ENCODE measurements around the gene GPATCH8. TPM values are rescaled to one million over a fixed set of nuclear protein-coding genes. Genes with fewer than 3 reads are reported as not detected.
"Not testable (repeated sequence)": the region's sequence is repeated elsewhere in the genome, so short reads cannot be mapped to it uniquely, and the experiment has no call there.

Gene GPATCH8
- 6.9 and 8.5 TPM in 2 replicates for total RNA-seq

DNA sequence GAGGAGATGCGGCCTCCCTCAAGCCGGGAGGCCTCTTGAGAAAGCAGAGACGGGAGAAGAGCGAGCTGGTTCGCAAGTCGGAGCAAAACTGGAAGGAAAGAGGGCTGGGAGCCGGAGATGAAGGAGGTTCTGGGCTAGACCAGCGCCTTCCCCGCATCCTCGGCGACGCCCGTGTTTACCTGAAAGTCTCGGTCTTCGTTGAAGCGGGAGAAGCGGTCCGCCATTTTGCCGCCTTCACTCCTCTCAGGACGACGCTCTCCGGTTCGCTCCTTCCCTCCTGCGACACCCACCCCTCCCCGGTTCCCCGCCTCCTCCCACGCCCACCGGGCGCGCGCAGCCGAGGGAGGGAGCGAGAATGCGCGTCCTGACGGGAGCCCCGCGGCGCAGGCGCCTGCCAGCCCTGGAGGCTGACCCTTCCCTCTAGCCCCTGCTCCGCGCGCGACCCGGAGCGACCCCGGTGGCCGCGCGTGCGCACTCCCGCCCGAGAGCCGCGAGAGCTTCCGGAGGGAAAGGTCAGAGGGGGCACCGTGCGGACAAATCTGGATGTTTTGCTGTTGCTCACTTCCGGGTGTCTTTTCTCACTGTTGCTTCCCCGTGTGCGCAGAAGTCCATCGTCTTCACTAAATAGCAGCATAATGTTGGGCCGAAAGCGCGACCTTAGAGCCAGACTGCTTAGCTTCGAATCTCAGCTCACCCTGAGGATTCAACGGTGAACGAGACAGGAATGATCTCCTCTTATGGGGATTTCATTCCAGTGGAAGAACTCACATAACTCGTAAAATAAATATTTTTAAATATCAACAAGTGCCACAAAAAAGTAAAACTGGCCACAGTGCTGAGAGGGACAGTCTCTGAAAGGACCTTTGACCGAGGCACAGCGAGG lies at the start of gene GPATCH8:
Gene GPATCH8 (minus strand): TSS at position 260 of the 883 bp plus-strand sequence. CDS start 36 bp downstream, at position 224.
- DNase-seq (ENCODE audit: low read depth in 2 of 2): peak; percentile 90 to 91

DNA sequence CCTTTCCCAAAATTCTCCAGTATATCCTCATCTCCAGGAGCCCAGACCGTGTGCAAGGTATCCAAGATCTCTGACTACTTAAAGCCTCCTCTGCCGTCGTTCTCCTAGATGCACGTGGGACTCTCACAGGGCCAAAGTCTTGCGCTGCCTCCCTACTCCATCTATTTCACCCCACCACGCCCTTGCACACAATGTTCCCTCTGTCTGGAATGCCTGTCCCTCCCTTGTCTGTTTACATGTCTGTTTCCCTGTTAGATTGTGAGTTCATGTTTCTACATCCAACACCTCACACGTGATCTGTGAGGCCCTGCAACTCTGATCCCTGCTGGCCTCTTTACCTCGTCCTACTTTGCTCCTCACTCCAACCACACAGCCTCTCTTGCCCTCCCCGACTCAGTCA lies 49.2 kb upstream of the GPATCH8 start:
- DNase-seq (ENCODE audit: low read depth in 2 of 2): no peak

DNA sequence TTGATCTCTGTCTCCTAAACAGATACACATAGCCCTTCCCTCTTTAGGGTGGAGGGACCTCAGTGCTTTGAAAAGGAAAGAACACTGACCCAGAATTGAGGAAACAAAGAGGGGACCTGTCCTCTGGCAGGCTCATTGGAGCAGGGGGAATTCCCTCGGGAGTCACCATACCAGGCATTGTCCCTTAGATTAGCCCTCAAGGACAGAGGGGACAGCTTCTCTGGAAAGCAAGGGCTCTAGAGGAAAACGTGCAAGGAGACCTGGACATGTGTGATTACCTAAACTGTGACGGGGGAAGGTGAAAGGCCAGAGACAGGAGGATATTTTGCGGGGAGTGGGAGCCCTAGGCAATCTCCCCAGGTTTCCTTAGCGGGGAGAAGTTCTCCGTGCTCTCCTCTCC lies 46.5 kb upstream of the GPATCH8 start:
- no peak for DNase-seq (ENCODE audit: low read depth in 2 of 2)

DNA sequence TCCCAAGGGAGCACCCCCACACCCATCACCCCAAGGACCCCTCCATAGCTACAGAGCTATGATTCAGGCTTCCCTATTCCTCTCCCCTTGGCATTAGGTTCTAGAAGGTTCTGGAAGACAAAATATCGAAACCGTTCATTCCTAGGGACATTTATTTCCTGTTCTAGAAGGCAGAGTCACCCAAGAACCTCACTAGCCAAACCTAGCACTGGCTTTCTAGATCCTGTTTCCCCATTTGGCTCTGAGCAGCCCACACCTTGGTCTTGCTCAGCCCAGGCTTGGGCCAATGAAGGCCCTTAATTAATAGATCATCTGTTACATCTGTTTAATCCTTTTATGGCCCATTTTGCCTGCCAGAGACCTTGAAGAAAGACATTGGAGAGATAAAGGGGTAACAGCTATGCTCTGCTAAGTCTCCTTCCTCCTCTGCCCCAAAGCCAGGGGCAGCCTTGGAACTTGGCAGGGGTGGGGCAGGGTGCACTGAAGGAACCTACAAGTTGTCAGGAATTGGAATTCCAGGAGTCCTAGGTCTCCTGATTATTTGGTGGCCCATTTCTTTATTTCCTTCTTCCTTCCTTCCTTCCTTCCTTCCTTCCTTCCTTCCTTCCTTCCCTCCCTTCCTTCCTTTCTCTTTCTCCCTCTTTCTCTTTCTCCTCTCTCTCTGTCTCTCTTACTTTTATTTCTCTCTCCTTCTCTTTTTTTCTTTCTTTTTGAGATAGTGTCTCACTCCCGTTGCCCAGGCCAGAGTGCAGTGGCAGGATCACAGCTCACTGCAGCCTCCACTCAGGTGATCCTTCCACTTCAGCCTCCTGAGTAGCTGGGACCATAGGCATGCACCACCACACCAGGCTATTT lies 45.4 kb upstream of the GPATCH8 start:
- DNase-seq (ENCODE audit: low read depth in 2 of 2): no peak

DNA sequence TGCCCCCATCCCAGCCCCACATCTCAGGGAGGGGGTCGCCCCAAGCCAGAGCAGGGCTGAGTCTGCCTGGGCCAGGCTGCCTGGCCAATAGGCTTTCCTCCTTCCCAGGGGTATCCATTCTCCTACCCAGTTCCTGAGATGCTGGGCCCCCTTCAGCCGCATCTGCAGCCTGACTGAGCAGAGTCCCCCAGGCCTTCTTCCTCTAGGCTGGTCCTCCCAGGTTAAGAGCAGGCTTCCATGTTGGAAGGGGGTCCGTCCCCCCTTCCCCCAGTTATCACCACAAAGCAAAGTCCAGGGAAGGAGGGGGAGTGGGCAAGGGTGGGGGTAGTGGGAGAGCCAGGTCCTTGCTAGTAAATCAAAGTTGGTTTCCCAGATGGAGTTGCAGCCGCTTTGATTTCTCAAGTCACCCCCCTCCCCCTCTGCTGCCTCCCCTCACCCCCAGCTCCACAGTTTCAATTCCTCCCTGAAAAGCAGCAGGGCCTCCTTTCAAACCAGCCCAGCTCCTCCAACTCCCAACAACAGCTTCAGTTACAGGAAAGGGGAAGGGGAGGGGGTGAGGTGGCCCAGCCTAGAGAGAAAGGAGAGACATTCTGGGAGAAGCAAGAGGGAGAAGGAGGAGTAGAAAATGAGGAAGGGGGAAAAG lies 44.5 kb upstream of the GPATCH8 start:
- DNase-seq (ENCODE audit: low read depth in 2 of 2): no peak

DNA sequence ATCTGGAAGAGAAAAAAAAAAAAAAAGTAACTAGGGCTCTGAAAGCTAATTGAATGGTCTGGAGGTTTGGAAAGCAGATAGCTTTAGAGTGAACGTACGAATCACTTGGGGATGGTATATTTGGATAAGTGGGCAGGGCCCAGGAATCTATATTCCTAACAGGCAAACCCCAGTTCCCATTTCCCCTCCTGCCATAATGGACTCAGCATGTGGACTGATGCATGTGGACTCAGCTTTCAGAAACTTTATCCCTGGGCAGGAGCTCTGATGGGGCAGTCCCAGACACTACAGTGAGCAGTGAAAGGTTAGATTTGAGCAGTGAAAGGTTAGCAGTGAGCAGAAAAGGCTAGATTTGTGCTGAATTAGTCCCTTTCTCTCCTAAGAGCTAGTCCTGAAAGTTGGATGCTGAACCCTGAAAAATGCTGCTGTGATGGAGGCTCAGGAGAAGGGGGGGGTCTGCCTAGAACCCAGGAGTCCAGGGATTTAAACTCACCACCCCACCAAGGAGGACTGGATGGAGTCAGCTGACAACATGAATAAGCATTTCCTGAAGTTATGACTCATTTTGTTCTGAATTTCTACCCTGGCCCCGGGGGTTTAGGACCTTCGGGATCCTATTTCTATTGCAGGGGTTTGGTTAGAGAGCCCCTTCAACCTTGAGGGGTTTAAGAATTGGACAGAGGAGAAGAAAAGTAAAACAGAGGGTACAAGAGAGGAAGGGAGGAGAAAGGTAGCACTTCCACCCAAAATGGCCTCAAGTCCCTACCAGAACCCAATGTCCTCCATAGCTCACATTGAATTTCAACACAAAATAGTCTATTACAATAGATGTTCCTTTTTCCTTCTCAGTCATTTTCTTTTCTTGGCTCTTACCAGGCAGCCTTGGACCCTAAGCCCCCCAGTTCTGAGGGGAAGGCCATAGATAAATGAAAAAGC lies 43.7 kb upstream of the GPATCH8 start:
- DNase-seq (ENCODE audit: low read depth in 2 of 2): peak; percentile 27 to 61

DNA sequence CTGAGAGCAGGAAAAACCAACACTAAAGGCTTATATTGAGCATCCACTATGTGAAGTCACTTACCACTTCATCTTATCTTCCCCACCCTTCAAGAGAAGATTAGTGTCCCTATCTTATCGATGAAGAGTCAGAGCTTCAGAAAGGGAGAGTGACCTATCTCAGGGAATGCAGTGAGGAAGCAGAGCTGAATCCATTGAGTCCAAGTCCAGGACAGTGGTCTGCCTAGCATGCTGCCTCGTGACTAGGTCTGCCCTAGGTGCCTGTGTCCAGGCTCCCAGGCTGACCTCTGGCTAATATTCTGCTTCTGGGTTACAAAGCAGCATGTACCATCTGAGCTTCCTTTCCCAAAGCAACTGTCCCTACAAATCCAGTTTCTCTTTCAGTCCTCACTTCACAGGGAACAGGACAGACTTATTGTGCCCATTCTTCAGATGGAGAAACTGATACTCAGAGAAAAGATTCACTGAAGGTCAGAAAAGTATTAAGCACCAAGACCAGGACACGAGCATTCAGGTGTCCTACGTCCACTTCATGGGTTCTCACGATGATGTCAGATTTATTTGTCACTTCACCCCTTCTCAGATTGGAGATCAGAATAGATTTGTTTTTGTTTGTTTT lies 40.8 kb upstream of the GPATCH8 start:
- no peak for DNase-seq (ENCODE audit: low read depth in 2 of 2)

DNA sequence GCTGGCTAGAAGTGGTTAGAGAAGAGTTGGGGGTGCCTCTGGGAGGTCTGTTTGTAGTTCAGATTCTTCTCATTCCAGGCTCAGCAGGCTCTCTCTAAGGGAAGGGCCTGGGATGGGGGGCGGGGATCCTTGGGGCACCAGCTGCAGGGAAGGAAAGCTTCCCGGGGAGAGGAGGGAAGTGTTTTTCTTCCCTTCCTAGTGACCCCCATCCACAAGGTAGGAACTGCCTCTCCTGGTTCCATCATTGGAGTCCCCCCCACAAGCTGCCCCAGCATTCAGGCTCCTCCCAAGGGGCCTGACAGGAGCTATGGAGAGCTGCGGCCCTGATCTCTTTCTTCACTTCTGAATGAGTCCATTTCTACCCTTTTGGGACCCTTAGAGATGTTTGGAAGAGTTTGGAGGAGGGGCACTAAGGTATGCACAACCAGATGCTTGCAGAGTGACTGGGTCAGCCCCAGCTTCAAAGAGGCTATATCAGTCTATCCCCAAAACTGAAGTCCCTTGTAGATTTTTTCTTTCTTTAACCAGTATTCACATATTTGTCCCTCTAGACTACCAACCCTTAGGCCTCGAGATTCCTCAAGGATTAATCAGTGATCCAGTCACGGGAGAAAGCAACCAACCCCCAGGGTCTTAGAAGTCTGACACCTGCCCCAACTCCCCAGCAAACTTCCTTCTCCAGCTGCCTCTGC lies 40.2 kb upstream of the GPATCH8 start:
- peak in 1 of 2 donors; percentile 25 for DNase-seq (ENCODE audit: low read depth in 2 of 2)

DNA sequence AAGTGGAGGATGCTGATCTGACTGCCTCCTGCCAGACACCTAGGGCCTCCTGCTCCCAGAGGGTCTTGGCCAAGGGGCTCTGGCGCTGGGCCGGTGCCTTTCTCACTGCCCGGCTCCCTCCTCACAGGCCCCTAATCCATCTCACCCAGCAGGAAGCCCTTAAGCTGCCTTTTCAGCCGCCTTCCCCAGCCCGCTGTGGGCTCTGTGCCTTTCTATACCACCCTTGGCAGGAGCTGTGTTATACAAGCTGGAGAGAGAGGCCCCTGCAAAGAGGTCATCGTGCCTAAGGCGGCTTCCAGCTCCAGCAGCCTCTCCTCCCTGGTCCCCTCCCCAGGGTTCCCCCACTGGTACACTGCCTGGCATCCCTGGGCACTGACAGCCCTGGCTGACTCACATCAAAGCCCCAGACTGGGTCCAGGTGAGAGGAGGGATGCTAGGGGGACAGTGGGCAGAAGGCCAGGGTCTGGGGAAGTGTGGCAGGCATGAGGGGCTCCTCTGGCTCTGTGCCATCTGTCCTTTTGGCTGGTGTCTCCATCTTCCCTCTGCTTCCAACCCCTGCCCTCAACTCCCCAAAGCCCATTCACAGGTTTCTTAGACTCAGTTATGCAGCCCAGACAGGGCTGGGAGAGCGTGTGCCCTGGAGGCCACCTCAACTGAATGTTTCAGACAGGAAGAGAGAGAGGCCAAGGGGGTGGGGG lies 38.8 kb upstream of the GPATCH8 start:
- no peak for DNase-seq (ENCODE audit: low read depth in 2 of 2)

DNA sequence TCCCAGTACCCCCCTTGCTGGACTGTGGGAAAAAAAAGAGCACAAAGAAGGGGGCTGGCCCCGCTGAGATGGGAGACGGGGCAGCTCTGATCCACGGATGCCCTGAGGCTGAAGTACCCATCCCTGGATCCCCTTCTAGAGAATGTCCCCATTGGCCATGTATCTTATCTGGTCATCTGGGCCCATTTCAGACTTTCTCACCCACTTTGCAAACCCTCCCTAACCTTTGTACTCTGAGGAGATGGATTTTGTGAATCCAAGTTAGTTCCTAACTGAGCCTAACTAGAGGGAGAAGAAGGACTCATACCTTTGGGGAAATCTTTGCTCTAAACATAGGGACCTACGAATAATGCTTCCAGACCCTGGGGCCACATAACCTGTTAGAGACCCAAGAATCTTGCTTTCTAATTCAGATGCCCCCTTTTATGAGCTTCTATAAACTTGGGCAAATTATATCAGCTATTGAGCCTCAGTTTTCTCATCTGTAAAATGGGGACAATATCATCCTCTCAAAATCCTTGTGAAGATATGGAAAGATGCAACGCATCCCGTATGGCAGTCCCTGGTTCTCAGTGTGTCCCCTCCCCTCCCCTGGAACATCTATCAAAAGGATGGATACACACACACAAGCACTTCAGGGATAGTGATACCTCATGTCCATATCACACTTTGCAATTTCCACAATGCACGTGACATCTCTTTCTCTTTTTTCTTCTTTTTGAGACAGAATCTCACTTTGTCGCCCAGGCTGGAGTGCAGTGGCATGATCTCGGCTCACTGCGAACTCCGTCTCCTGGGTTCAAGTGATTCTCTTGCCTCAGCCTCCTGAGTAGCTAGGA lies 37.3 kb upstream of the GPATCH8 start:
- no peak for DNase-seq (ENCODE audit: low read depth in 2 of 2)

DNA sequence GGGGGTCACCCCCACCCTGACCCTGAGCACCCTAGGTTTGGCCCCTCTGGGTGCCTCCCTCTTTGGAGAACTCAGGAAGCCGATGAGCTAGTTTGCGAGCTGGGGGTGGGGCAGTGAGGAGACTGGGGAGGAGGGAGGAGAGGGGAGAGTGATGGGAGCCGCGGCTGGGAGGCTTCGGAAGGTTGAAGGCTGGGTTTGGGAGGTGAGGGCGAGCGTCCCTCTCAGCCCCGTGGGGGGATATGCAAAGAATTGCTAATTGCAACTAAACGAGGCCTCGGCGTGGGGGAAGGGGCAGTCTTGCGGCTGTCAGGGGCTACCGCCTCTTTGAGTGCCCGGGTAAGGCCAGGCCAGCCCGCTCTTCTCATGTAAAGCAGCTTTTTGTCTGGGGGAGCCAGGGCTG lies 36.5 kb upstream of the GPATCH8 start:
- DNase-seq (ENCODE audit: low read depth in 2 of 2): no peak

DNA sequence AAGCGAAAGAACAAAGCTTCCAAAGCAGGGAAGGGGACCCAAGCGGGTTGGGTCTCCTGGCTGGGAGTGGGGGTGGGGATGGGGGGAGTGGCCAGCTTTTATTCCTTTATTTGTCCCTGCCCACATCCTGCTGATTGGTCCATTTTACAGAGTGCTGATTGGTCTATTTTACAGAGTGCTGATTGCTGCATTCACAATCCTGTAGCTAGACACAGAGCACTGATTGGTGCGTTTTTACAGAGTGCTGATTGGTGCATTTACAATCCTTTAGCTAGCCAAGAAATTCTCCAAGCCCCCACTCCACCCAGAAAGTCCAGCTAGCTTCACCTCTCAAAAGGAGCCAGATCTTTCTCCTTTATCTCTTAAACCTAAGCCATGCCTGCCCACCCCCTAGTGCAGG lies 34.7 kb upstream of the GPATCH8 start:
- DNase-seq (ENCODE audit: low read depth in 2 of 2): not testable (repeated sequence)

DNA sequence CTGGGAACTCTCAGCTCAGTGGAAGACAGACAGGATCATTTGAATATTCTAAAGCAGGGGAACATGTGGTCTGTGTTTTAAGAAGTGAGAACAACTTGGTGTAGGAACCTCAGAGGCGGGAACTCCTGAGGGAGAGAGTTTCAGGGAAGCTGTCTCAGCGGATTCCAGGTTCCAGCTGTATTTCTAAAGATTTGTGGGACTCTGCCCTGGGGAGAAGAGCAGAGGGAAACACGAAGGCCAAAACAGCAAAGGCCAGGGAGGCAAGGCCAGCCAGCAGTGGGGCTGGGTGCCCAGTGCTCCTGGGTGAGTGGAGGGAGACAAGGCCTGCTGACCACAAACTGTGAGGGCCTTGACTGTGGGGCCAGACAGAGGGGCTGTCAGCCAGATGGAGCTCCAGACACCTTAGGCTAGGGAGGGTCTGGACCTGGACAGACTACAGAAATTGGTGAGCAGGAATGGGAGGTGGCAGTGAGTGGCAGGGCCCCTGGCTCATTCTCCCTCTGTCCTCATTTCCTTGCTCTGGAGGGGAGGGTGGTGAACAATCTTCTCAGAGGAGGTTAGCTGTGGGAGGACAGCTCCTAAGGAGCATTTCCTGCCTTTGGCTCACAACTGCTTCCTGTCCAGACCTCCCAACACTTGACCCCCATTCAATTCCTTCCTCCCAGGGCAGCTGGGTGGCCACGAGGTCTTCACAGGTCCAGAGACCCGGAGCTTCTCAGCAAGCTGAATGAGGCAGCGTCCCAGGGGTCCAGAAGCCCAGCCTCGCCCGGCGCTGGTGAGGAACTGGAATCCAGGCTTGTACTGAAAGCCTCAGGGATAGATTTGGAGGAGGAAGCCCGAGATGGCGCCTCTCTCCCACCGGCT lies 33.1 kb upstream of the GPATCH8 start:
- peak in 1 of 2 donors; percentile 57 for DNase-seq (ENCODE audit: low read depth in 2 of 2)

DNA sequence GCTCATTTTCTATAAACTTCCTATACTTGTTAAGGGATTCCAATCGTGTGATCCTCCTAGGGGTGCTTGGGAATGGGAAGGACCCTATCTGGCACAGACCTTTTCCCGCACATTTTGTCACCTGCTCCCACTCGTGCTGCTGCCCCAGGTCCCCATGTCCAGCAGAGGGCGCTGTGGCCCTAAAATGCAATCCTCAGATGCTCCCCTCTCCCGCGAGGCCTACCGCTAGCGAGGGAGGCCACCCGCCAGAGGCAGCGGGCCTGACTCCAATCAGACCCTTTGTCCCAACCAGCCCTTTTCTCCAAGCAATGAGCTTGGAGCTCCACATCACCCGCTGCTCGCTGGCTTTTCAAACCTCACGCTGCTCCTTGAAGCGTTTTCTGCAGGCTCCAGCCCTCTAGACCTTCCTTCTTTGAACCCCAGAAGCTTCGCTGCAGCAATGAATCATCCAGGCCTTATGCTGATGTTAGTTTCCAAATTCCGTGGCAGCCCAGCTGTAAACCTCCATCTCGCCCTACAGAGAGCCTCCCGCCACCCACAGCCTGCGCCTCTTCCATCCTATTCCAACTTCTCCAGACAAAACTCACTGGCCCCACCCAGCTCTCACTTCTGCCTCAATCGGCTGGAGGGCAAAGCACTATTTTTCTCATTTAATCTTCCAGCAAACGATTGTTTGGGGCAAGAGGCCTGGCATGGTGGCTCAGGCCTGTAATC lies 30.5 kb upstream of the GPATCH8 start:
- peak; percentile 76 to 88 for DNase-seq (ENCODE audit: low read depth in 2 of 2)

DNA sequence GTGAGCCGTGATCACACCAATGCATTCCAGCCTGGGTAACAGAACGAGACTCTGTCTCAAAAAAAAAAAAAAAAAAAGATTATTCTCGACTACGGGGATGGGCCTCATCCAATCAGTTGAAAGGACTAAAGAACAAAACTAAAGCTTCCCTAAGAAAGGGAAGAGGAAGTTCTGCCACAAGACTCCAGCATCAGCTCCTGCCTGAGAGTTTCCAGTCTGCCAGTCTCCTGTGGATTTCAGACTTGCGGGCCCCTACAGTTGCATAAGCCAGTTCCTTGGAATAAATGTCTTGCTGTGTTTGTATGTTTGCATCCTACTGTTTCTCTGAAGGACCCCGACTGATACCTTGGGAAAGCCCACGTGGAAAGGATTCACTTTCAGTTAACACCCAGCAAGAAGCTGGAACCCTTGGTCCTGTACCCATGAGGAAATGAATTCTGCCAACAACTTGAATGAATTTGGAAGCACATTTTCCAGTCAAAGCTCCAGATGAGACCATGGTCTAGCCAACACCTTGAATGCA lies 27.8 kb upstream of the GPATCH8 start:
- no peak for DNase-seq (ENCODE audit: low read depth in 2 of 2)

DNA sequence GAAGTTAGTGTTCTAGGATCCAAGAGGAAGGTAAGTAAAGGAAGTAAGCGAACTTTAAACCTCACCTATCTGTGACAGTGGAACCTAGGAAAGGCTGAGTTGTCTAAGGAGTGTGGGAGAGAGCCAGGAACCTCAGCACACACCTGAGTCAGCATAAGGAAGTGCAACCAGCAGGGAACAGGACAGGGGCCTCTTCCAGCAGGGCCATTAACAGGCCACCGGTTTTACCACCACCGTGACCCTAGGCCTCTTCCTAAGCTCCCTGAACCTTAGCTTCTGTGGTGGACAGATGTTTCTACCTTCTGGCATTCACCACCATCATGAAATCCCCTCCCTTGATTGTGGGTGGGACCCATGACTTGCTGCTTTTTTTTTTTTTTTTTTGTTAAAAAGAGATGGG lies 26.7 kb upstream of the GPATCH8 start:
- no peak for DNase-seq (ENCODE audit: low read depth in 2 of 2)

Data from lung microvascular endothelial cell (primary cell).